Measurements from ENCODE around the gene WDR43.
A peak's percentile ranks its signal among the peaks of the same experiment; 100 is the strongest.

WDR43 gene, protein sequence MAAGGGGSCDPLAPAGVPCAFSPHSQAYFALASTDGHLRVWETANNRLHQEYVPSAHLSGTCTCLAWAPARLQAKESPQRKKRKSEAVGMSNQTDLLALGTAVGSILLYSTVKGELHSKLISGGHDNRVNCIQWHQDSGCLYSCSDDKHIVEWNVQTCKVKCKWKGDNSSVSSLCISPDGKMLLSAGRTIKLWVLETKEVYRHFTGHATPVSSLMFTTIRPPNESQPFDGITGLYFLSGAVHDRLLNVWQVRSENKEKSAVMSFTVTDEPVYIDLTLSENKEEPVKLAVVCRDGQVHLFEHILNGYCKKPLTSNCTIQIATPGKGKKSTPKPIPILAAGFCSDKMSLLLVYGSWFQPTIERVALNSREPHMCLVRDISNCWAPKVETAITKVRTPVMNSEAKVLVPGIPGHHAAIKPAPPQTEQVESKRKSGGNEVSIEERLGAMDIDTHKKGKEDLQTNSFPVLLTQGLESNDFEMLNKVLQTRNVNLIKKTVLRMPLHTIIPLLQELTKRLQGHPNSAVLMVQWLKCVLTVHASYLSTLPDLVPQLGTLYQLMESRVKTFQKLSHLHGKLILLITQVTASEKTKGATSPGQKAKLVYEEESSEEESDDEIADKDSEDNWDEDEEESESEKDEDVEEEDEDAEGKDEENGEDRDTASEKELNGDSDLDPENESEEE

GRCh38 chr2:28894470-28895188 lies at the start of gene WDR43:
TSS of gene WDR43 (plus strand) at chr2:28894667. CDS start at chr2:28894699, 32 bp downstream.
- peak; percentile 96 for DNase-seq (ENCODE audit: low spot score)

DNA sequence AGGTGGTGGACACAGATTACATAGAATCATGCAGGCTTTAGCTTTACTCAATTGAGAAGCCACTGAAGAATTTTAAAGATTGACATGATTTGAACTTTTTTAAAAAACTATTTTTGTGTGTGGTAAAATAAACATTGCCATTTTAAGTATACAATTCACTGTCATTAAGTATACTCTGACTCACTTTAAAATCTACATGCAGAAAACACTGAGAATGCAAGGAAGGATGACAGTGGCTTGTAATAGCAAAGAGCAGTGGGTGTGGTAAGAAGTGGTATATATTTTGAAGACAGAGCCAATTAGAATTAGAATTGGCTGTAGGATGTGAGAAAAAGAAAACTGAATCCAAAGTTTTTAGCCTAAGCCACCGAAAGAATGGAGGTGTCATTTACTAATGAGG lies 39.3 kb upstream of the WDR43 start:
- DNase-seq (ENCODE audit: low spot score): no peak

GRCh38 chr2:28855977-28856376 lies 38.5 kb upstream of the WDR43 start:
- no peak for DNase-seq (ENCODE audit: low spot score)

- DNase-seq (ENCODE audit: low spot score): no peak
Observed at GRCh38 chr2:28868611-28869010, 25.9 kb upstream of the WDR43 start.

- DNase-seq (ENCODE audit: low spot score): no peak
Observed at GRCh38 chr2:28869494-28870145, 24.8 kb upstream of the WDR43 start.

DNA sequence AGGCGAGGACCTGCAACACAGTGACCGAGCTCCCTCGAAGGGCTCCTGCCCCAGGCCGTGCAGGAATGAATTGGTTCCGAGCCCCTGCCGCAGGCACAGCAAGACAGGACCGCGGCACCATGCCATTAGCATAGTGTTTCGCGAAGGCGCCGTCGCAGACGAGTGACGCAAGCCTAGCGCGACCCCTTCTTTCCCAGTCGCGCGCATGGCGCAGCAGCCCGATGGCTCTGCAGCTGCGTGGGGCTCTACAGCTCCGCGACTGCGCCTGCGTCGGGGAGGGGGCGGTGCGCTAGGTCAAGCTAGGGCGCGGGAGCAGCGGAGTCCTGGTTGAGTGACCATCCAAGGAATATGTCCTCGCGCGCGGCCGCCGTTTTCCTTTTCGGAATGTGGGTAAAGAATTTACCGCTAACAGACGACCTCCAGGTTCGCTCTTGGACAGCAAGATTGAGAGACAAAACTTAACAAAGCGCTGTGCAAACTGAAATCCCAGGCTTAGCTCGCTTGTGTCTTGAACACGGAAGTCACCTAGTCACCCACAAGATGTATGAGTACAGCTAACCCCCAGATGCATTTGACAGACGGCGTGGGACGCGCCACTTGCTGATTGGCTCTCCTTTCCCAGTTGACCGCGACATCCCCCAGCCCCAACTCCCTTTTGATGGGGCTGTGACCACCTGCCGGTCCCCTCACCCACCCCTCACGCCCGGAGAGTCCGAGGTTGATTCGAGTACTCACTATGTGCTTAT lies 24.1 kb upstream of the WDR43 start, which contains the start of gene TRMT61B:
TRMT61B (minus strand) TSS at position 164 of the 746 bp plus-strand sequence; CDS start at position 132, 32 bp downstream.
- peak; percentile 85 for DNase-seq (ENCODE audit: low spot score)

DNA sequence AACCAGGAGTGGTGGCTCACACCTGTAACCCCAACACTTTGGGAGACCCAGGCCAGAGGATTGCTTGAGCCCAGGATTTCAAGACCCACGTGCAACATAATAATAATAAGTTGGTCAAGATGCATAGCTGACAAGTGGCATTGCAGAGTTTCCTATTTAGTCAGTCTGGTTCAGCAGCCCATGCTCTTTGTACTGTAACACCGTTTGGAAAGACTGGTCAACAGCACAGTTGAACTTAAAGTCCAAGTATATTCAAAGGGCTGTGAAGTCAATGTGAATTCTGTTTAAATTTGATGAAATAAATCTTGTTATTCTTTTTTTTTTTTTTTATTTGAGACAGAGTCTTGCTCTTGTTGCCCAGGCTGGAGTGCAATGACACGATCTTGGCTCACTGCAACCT lies 22.8 kb upstream of the WDR43 start:
- DNase-seq (ENCODE audit: low spot score): no peak

DNA sequence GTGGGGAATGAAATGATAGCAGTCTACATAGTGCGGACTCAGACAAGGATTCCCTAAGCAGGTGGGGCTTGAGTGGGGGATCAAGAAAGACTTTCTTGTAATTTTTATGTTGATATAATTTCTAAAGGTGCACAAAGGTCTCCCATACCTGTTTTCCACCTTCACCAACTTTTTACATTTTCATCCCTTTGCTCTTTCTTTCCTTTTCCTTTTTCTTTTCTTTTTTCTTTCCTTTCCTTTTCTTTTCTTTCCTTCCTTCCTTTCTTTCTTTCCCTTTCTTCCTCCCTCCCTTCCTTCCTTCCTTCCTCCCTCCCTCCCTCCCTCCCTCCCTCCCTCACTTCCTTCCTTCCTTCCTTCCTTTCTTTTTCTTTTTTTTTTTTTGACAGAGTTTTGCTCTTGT lies 14.3 kb upstream of the WDR43 start:
- no peak for DNase-seq (ENCODE audit: low spot score)

DNA sequence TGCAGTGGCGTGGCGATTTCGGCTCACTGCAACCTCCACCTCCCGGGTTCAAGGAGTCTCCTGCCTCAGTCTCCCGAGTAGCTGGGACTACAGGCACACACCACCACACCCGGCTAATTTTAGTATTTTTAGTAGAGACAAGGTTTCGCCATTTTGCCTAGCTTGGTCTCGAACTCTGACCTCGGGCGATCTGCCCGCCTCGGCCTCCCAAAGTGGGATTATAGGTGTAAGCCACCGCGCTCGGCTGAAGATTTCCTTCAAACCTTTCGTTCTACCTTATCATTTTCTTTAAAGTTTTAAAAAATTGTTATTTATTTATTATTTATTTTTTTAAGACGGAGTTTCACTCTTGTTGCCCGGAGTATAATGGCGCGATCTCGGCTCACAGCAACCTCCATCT lies 979 bp upstream of the WDR43 start:
- DNase-seq (ENCODE audit: low spot score): no peak

DNA sequence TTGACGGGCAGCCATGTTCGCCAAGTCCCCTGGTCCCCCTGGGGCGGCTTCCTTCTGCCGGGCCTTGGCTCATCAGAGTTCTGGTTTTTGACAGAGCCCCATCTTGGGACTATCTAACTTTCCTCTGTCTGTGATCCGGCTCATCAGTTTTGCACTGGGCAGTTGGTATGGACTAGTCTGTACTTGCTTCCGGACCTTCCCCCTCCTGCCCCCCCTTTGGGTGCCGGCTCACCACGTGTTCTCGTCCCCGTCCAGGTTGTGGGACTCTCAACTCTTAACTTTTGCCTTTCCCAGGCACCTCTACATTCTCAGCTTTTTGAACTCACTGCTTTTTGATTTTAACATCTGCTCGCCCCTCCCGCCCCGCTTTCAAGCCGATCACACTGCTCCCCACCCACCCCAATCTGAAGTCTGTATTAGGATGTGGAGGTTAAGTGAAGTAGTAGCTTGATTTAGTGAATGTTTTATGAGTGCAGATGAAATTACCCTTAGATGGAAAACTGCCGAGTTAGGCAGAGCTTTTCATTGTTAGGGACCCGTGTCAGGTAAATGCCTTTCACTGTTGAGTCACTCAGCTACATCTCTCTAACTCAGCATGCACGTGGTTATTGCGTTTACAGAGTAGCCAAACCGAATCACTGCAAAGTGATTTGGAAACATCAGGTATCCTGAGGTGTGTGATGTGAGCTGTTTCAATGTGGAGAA lies 874 bp downstream of the WDR43 start:
- peak; percentile 35 for DNase-seq (ENCODE audit: low spot score)

GRCh38 chr2:28896906-28897305 lies 2.4 kb downstream of the WDR43 start:
- no peak for DNase-seq (ENCODE audit: low spot score)

- no peak for DNase-seq (ENCODE audit: low spot score)
Observed at GRCh38 chr2:28898048-28898447, 3.6 kb downstream of the WDR43 start.

DNA sequence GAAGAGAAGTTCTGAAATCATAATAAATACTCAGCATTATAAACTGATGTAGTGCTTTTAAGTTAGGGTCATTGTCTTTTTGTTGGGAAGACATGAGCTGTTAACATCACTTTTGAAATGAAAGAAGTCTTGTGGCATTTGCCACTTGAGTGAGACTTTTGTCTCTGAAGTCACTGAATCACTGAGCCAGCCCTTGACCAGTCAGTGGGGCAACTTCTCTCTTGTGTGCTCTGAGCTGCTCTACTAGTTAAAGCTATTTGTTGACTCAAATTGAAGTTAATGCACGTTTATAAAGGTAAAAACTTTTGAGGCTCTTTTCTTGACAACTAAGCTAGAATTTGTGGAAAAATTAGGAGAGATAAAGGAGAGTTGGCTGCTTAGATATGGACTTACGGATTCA lies 6.7 kb downstream of the WDR43 start:
- no peak for DNase-seq (ENCODE audit: low spot score)

DNA sequence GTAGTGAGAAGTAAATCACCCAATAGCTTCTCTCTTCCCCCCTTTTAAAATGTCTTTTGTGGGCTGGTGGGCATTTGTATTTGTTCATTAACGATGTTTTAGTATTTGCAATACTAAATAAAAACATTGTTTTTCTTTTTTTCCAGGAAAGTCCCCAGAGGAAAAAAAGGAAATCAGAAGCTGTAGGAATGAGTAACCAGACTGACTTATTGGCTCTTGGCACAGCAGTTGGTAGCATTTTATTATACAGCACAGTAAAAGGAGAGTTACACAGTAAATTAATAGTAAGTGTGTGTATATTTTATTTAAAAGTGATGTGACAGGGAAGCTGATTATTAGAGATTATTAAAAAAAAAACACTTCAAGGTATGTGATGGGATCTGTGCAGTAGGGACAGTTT lies 7.4 kb downstream of the WDR43 start:
- DNase-seq (ENCODE audit: low spot score): no peak

- DNase-seq (ENCODE audit: low spot score): no peak
Observed at GRCh38 chr2:28902584-28902983, 8.1 kb downstream of the WDR43 start.

DNA sequence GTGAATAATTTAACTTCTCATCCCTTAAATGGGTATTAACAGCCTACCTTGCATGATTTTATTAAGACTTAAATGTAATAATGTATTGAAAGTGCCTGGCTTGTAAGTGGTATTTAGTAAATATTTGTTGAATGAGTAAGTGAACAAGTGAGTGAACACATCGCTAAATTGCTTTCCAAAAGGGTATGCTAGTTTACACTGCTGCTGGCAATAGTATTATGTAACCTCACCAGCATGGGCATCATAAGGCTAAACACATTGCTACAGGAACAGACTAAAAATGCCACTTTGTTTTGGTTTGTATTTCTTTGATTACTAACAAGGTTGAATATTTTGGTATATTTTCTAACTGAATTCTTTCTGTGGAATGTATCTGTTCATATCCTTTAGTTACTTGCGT lies 9.8 kb downstream of the WDR43 start:
- DNase-seq (ENCODE audit: low spot score): no peak

- no peak for DNase-seq (ENCODE audit: low spot score)
Observed at GRCh38 chr2:28904802-28905457, 10.5 kb downstream of the WDR43 start.

GRCh38 chr2:28905533-28905932 lies 11.1 kb downstream of the WDR43 start:
- DNase-seq (ENCODE audit: low spot score): no peak

- no peak for DNase-seq (ENCODE audit: low spot score)
Observed at GRCh38 chr2:28906376-28906775, 11.9 kb downstream of the WDR43 start.

GRCh38 chr2:28906821-28907220 lies 12.4 kb downstream of the WDR43 start:
- no peak for DNase-seq (ENCODE audit: low spot score)
